ENCODE results near the gene JPT1.
"Not testable (repeated sequence)": the region's sequence is repeated elsewhere in the genome, so short reads cannot be mapped to it uniquely, and the experiment has no call there.

The JPT1 gene

DNA sequence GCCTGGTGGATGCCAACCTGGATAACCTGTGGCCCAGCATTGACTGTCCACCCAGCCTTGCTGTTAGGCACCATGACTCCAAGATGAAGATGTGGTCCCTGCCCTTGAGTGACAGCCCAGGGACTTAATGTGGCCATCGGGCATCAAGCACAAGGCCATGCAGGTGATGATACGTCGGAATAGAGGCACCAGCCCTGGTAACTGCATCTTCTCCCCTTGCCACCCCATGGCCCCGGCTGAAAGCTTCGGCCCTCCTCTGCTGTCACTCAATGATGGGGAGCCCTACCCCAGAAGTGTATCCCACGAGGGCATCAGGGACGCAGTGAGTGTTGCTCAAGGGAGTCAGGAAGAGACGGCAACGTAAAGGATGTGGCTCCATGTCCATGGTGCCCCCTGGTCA is 24.7 kb downstream of the JPT1 start:
- no peak for DNase-seq

DNA sequence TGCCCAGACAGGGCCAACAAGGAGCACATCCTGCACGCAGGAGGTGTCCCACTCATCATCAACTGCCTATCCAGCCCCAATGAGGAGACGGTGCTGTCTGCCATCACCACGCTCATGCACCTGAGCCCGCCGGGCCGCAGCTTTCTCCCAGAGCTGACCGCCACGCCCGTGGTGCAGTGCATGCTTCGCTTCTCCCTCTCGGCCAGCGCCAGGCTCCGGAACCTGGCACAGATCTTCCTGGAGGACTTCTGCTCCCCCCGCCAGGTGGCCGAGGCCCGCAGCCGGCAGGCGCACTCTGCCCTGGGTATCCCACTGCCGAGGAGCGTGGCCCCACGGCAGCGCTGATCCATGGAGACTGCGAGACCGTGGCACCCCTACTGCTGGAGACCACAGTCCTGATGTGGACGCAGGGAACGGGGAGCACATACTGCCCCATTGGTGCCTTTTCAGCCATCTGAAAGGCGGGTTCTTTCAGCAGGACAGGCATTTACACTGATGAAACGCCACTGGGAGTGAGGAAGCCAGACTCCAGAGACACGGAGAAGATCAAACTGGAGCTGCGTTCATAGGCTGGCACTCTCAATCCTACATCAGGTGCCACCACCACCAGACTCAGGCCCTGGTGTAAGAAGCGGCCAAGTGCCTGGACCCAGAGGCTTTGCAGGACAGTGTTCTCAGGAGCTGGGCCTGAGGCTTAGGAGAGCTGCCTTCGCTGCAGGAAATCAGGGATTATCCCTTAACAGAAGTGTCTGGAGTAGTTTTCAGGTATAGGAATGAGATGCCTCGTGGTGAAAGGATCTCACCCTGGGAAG is 25.4 kb downstream of the JPT1 start:
- DNase-seq, result no peak

DNA sequence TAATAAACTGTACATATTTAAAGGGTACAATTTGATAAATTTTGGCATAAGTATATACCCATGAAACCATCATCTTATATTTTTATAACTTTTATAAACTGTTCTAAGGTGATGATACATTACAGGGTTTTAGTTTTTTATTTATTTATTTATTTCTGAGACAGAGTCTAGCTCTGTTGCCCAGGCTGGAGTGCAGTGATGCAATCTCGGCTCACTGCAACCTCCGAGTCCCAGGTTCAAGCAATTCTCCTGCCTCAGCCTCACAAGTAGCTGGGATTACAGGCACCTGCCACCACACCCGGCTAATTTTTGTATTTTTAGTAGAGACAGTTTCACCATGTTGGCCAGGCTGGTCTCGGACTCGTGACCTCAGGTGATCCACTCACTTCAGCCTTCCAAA is 26.4 kb downstream of the JPT1 start:
- DNase-seq, result not testable (repeated sequence)

DNA sequence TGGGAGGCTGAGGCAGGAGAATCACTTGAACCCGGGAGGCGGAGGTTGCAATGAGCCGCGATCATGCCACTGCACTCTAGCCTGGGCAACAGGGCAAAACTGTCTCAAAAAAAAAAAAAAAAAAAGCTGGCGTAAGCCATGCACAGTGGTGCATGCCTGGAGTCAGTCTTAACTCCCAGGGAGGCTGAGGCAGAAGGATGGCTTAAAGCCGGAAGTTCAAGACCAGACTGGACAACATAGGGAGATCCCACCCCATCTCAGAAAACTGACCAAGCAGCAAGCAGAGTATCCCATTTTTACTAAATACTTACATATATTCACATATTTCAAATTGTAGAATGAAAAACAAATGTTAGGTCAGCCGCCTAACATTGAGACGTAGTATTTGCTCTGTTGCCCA is 27.4 kb downstream of the JPT1 start:
- DNase-seq, result no peak

DNA sequence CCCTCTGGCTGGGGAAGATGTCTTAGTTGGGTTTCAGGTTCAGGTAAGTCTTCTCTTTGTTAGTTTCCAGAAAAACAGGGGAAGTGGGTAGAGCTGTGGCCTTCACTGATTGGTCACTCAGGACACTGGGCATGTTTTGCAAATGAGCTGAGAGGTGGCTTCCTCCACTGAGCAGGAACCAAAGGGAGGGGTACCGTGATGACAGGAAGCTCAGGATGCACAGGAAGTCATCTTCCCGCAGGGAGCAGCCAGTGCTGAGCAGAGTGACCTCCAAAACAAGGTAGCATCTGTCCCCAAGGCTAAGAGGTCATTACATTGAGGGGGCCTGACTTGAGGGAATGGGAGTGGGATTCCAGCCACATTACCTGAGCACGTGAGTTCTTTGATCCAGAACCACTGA is 28.3 kb downstream of the JPT1 start:
- DNase-seq, result no peak

DNA sequence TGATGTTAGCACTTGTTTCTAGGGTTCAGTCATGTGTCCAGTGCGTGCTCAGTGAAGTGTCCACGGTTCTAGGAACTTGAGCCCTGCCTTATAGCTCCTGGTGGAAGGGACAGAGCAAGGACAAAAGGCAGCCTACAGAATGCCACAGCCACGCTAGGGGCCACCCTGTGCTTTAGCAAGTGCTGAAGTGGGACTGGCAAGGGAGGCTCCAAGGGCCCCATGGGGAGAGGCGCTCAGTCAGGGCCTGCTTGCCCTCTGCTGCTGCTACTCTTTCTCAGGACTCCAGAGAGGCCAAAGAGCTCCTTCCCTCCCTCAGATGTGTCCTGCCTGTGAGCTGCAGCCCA is 29.5 kb downstream of the JPT1 start:
- no peak for DNase-seq

DNA sequence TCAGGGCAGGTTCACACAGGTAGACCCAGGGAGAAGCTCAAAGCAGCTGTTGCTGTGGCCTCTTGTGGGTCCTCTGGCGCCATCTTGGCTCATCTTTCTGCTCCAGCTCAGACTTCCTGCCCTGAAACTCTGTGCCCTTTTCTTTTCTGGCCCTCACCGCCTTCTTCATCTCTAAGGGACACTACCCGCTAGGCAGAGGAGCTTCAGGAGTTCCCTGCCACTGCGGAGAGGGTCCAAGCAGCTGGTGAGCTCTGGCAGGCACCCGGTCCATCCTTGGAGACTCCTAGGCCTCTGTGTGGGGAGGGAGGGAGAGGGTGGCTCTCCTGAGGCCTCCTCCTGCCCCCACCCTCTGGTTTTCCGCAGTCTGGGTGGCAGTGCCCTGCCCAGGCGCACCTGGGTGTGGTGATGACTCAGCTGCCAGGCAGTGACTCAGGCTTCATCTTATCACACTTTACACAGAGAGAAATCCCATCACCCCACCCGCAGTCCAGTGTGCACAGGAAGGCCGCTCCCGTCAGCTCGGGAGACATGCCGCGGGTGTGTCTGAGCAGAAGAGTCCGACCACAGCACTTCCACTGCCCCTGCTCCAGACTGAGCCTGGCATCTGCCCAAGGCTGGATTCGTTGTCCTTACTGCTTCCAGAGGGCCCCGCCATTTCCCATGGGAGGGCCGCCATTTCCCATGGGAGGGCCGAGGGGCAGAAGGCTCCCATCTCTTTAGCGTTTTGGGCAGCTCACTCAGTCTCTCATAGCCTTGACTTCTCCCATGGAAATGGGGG is 30.1 kb downstream of the JPT1 start:
- DNase-seq, result peak; percentile 69

DNA sequence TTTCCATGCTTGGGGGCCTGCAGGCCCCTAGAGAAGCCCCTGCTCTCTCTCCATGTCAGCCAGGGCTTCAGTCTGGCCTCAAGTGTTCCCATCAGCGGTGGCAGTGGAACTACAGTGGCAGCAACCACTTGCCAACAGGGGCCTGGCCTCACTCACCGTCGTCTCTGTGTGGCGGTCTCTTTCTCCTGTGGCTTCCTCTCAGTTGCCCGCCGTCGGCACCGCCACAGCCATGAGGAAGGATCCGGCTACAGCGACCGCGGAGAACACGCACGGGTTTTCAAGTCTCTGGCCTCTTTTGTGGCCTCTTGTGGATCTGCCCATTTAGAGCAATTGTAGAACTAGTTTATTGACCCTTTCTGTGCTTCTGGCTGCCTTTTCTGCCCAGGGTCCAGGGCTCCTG is 36.0 kb downstream of the JPT1 start:
- DNase-seq, result no peak

DNA sequence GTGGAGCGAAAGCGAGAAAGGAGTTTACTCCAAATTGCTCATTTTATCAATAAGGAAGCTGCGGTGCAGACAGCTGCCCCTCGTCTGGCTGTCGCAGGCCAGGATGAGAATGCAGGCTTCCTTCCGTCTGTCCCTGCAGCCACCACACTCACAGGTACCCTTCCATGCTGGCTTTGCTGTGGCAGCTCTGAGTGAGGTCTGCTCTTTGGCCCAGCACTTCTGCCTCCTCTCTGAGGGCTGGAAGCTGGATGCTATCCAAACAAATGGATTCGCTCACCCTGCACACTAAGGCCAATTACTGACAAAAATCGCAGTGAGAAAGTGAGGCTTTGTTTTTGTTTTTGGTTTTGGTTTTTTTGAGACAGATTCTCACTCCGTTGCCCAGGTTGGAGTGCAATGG is 37.6 kb downstream of the JPT1 start:
- no peak for DNase-seq

DNA sequence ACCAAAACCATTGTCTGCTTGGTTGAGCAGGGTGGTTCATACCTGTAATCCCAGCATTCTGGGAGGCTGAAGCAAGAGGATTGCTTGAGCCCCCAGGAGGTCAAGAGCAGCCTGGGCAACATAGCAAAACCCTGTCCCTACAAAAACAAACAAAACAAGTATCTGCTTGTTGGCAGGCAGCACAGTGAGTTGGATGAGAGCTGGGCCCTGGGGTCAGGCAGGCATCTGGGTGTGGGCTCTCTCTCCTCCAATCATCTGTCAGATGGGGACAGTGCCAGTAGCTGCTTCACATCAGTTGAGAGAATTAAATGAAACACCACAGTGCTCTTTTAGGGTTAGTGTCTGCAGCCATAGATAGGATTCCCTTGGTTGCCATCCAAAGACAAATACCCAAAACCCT is 38.8 kb downstream of the JPT1 start:
- no peak for DNase-seq

DNA sequence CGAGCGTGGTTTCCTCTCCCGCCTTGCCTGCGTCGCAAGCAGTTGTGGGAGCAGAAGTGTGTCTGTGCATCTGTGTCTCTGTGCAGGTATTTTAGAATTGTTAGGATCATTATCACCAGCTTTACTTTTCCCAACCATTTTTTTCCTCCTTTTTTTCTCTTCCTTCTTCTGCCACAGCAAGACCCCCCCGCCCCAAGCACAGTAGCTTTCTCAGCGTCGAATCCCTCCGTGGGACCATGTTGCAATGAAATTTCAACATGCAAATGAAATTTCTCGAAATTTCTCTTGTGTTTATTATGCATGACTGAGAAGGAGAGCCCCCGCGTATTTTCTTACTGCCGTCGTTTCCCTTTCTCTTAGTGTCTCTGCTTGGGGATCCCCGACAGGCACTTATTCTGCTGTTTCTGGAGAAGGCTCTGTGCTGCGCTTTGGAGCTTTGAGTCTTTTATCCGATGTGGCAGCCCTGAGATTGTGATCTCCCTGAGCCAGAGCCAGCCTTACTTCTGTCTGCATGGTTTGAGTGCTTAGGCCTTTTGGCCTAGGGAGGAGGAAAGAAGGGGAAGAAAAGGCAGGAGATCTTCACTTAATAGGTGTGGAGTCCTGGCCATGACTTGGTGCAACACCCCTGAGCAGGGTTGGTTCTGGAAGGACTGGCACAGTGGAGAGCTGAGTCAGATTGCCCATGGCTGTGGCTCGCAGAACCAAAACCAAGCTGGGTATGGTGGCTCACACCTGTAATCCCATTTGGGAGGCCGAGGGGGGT is 39.6 kb downstream of the JPT1 start:
- DNase-seq, result peak; percentile 40

DNA sequence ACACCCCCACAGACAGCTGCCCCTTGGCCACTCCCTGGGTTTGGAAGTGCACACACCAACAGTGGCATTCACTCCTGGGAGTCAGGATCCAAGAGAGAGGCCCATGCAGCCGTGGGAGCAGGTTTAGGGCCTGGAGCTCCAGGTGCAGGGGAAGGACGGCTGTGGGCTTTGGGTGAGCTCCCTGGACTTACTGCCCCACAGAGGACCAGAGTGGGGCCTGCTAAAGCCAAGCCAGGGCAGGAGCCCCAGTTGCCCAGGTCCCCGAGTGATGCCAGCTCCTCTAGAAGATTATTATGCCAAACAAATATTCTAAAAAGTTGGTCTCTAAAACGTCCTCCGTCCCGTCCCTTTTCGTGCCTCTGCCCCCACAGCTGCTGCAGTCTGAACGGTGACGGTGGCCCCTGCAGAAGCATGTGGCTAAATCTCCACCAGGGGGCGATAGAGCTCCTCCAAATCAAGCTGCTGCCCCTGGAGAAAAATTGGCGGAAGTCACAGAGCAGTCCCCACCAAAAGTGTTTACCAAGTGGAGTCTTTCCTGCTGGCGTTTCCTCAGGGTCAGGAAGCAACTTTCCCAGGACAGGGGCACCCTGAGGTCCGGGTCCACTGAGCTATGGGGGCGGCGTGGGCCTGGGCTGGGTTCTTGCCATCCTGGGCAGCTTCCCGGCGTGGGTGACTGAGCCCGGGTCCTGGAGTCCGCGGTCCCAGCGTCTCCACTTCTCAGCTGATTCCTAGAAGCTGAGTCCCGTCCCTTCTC is 40.3 kb downstream of the JPT1 start:
- peak; percentile 94 for DNase-seq

DNA sequence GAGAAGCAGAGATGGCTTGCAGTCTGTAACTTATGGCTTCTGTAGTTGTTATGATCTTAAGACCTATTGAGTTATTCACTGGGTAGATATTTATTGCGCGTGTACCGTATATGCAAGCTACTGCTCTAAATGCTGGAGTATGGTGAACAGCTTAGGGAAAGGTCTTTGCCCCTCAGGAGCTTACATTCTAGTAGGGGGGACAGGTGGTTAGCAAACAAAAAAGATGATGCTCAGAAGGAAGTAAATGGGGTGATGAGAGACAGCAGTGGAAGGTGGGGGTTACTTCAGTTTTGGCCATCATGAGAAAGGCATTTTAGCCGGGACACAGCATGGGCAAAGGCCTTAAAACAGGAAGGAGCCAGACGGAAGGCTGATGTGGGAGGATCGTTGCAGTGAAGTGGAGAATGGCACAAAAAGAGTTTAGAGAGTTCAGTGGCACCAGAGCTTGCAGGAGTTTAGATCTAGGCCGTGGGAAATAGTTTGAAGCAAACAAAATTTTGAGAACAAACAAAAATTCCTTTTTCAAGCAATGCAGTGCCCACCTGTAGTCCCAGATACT is 42.5 kb downstream of the JPT1 start:
- DNase-seq, result no peak

DNA sequence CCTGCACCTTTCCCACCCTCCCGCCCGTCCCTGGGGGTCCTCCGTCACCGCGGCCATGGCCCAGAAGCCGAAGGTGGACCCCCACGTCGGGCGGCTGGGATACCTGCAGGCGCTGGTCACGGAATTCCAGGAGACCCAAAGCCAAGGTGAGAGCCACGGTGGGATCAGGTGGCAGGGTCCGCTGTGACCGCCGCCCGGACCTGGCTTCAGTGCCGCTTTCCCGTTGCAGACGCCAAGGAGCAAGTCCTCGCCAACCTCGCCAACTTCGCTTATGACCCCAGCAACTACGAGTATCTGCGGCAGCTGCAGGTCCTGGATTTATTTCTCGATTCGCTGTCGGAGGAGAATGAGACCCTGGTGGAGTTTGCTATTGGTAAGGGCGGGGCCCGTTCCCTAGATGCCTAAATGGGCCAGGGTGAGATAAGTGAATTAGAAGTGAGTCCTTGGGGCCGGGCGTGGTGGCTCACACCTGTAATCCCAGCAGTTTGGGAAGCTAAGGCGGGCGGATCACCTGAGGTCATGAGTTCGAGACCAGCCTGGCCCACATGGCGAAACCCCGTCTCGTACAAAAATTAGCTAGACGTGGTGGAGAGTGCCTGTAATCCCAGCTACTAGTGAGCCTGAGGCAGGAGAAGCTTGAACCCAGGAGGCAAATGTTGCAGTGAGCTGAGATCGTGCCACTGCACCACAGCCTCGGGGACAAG is 43.9 kb downstream of the JPT1 start:
- no peak for DNase-seq

DNA sequence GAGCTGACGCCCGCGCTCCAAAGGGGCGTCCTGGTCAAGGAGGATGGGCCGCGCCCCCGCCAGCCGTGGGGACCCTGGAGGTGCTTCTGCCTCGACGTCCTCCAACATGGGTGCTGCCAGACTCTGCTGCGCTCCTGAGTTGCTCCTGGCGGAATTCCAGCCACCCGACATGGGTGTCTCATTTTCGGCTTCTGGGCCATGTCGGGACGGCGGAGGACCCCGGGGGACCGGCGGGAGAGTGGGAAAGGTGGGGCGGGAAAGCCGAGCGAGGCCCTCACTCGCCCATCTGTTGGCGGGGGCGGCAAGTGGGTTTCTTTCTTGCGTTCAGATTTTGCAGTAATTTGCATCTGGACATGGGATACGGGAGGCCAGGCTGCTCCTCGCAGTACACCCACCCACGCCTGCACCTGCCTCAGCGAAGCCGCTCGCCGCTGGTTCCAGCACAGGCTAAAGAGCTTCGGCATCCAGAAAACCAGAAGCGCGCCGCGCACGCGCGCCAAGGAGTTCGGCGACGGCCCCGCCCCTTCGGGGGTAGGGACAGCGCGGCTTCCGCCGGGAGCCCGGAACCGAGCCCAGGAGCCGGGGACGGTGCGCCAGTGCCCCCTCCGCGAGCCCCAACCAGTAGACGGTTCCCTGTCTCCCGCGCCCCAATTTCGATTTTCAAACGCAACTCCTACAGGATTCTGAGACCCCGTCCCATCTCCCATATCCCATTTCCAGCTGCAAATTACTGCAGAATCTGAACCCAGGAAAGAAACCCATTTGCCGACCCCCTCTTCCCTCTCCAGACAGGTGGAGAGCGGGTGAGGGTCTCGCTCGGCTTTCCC is 44.7 kb downstream of the JPT1 start, which contains the start of gene ARMC7:
Gene ARMC7, plus strand, starts transcription at position 563 of the 827 bp plus-strand sequence. CDS start 320 bp downstream, outside the sequence.
- DNase-seq, result peak; percentile 96

DNA sequence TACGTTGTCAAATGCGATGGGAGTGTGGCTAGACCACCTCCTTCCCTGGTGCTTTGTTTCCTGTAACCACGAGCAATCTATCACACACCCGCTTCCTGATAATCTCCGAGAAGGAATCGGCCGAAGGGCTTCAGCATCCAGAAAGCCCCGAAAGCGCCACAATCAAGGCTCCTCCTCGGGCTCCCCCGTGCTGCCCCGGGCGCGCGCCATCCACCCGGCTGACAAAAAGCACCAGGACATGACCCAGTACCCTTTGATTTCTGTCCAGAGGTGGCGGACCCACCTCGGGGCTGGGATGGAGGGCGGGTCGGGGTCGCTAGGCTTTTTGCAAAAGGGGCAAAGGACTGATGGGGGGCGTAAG is 45.3 kb downstream of the JPT1 start:
- no peak for DNase-seq

DNA sequence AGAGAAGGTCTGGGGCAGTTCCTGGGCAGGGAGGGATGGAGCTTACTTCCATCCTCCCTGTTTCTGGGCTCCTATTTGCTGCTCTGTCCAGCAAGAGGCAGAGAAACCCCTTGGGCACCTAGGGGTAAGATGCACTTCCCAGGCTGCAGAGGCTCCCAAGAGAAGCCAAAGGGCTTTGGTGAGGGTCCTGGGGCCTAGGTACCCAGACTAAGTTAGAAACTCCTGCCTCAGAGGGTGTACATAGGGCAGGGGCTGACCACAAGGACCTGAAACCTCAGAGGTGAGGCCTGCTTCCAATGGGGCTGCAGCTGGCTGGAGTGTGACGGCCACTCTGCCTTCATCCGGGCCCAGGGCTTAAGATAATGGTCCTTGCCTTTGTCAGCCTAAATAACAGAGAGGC is 46.1 kb downstream of the JPT1 start:
- DNase-seq, result no peak

DNA sequence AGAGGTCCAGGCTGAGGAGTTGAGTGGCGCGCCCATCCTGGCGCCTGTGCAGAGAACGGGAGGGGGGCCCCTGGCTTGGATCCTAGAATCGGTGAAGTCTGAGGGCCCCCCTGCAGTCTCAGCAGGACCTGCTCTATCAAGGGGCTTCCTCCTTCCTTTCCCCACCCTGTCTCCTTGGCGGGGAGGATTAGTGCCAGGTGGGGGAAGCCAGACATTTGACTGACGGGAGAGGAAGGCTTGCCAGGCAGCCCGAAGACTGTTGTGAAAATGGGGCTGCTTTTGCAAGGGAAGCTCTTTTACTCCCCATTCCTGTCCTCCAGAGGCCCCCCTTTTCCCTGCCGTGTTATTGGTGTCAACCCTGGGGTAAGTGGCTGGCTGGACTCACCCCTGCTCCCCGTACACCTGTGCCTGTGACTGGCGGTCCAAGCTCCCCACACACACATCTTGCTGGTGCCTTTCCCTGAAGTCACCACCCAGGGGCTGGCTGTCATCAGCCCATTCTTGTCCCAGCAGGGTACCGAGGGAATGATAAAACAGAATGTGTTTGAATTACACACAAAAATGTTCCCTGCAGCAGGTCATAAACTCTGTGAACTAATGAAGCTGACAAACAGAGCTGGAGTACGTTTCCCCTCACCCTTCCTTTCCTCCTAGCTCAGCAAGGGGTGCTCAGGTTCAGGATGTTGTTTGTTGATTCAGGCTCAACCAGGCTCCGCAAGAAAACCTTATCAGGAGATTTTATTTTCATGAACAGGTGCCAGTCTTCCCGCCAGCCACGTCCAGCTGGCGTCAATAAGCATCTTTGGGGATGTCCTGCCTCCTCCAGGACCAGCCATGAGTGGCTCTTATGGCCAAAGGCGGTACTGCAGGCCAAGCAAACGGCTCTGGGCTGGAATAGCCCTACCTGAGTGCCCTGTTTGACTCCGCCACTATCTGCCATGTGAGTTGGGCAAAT is 48.9 kb downstream of the JPT1 start:
- DNase-seq, result peak; percentile 59

DNA sequence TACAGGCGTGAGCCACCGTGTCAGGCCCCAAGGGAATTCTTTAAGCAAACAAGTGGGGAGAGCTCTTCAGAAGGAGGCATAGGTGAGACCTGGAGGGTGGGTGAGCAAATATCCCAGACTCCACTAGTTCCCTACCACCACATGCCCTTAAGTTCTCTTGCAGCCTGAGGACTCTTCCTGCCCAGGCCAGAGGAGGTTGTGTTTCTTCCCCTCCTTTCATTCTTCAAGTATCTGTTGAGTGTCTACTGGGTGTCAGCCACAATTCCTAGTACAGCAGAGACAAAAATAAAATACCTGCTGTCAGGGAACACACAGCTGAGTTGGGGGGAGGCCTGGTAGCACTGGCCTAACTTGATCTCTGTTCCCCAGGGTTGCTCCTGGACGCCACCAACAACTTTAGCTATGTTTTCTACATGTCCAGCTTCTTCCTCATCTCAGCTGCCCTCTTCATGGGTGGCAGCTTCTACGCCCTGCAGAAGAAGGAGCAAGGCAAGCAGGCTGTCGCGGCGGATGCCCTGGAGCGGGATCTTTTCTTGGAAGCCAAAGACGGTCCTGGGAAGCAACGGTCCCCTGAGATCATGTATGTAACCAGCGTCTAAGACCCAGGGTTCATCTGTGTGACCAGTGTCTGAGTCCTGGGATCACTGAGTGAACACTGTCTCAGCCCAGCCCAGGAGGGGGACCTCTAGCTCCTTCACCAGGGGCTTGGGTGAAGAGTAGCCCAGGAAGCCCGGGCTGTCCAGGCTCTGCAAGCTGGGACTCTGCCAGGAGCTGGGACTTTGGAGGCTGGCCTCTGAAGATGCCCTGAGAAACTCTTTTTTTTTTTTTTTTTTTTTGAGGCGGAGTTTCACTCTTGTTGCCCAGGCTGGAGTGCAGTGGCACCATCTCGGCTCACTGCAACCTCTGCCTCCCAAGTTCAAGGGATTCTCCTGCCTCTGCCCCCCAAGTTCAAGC is 50.4 kb downstream of the JPT1 start:
- DNase-seq, result no peak

Data from stimulated activated CD8-positive, alpha-beta memory T cell treated with anti-CD3 and anti-CD28 coated beads, Interleukin-4, amount 100 ng/mL, for 48 hours (primary cell).